ENCODE measurements around the gene MAP2K4.

DNA sequence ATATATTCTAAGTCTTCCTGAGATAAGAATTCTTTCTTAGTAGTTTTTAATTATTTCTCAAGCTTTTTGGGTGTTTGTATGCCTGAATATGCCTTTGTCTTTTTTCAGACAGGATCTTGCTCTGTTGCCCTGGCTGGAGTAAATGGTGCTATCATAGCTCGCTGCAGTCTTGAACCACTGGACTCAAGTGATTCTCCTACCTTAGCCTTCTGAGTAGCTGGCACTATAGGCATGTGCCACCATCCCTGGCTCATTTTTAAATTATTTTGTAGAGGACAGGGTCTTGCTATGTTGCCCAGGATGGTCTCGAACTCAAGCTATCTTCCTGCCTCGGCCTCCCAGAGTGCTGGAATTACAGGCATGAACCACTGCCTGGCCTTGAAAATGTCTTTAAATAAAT lies 41.6 kb downstream of the MAP2K4 start:
- TF ChIP-seq TAF1 (IDR thresholded peaks at IDR 0.05; ENCODE audit: borderline replicate concordance, insufficient read depth, low read length), result no peak
- no peak for TF ChIP-seq SIN3A (IDR thresholded peaks at IDR 0.05; ENCODE audit: borderline replicate concordance, insufficient read depth, low read length)
